ENCODE measurements around the gene DNAJC15. TPM values are rescaled to one million over a fixed set of nuclear protein-coding genes. Genes with fewer than 3 reads are reported as not detected.
"Not testable (repeated sequence)": the region's sequence is repeated elsewhere in the genome, so short reads cannot be mapped to it uniquely, and the experiment has no call there.

DNAJC15 gene
- total RNA-seq, 1 experiment from 2014 or later = 20.7 TPM

- no peak overlapping the region for H3K27ac ChIP-seq
- no peaks in the 10 kb centered on the region for H3K36me3 ChIP-seq
- H3K4me3 ChIP-seq = no peak overlapping the region
- DNase-seq (ENCODE audit: low read depth in 1 of 2, low spot score in 2 of 2) = no peak
- no peaks in the 10 kb centered on the region for H3K27me3 ChIP-seq (replicated peaks)
- H3K4me1 ChIP-seq (replicated peaks) = no peaks in the 10 kb centered on the region; the same call in 1 of the 2 replicates
- no peaks in the 10 kb centered on the region for H3K9me3 ChIP-seq (replicated peaks)
Observed at GRCh38 chr13:43016226-43016625, 7.2 kb upstream of the DNAJC15 start.

GRCh38 chr13:43019811-43020210, 3.6 kb upstream of the DNAJC15 start:
- Histone ChIP-seq H3K9me3 (replicated peaks) (peaks cover 3% of the 10 kb centered on the region; the same call in 1 of the 2 replicates), H3K27ac (no peak overlapping the region), H3K4me3 (no peak overlapping the region), H3K4me1 (replicated peaks) (peaks cover 17% of the 10 kb centered on the region), H3K36me3 (peaks cover 4% of the 10 kb centered on the region; the same call in 1 of the 2 replicates), H3K27me3 (replicated peaks) (no peaks in the 10 kb centered on the region)
- DNase-seq (ENCODE audit: low read depth in 1 of 2, low spot score in 2 of 2) = no peak

GRCh38 chr13:43020794-43021193, 2.6 kb upstream of the DNAJC15 start:
- Histone ChIP-seq H3K4me3 (no peak overlapping the region), H3K27me3 (replicated peaks) (no peaks in the 10 kb centered on the region), H3K36me3 (peaks cover 9% of the 10 kb centered on the region), H3K9me3 (replicated peaks) (peaks cover 3% of the 10 kb centered on the region; the same call in 1 of the 2 replicates), H3K4me1 (replicated peaks) (peaks cover 17% of the 10 kb centered on the region), H3K27ac (no peak overlapping the region)
- no peak for DNase-seq (ENCODE audit: low read depth in 1 of 2, low spot score in 2 of 2)

GRCh38 chr13:43021926-43022670, 1.3 kb upstream of the DNAJC15 start:
- H3K9me3 ChIP-seq (replicated peaks) = peaks cover 3% of the 10 kb centered on the region; the same call in 1 of the 2 replicates
- H3K4me1 ChIP-seq (replicated peaks) = peaks cover 17% of the 10 kb centered on the region
- H3K27ac ChIP-seq = no peak overlapping the region
- no peak overlapping the region for H3K4me3 ChIP-seq
- no peaks in the 10 kb centered on the region for H3K27me3 ChIP-seq (replicated peaks)
- DNase-seq (ENCODE audit: low read depth in 1 of 2, low spot score in 2 of 2) = peak in 1 of 2 experiments; percentile 23
- H3K36me3 ChIP-seq = peaks cover 9% of the 10 kb centered on the region

GRCh38 chr13:43022934-43023288, 475 bp upstream of the DNAJC15 start:
- peaks cover 15% of the 10 kb centered on the region for H3K36me3 ChIP-seq
- peak overlapping the region; percentile 65 for H3K4me3 ChIP-seq
- DNase-seq (ENCODE audit: low read depth in 1 of 2, low spot score in 2 of 2) = no peak
- H3K9me3 ChIP-seq (replicated peaks) = peaks cover 3% of the 10 kb centered on the region; the same call in 1 of the 2 replicates
- peak overlapping the region; percentile 87 for H3K27ac ChIP-seq
- H3K4me1 ChIP-seq (replicated peaks) = peaks cover 17% of the 10 kb centered on the region
- no peaks in the 10 kb centered on the region for H3K27me3 ChIP-seq (replicated peaks)

- peaks cover 3% of the 10 kb centered on the region; the same call in 1 of the 2 replicates for H3K9me3 ChIP-seq (replicated peaks)
Observed at GRCh38 chr13:43026262-43026661, 2.9 kb downstream of the DNAJC15 start.

GRCh38 chr13:43030548-43030947, 7.2 kb downstream of the DNAJC15 start:
- Histone ChIP-seq H3K4me3 (no peak overlapping the region), H3K9me3 (replicated peaks) (no peaks in the 10 kb centered on the region), H3K4me1 (replicated peaks) (no peaks in the 10 kb centered on the region), H3K27ac (no peak overlapping the region), H3K36me3 (peaks cover 36% of the 10 kb centered on the region), H3K27me3 (replicated peaks) (no peaks in the 10 kb centered on the region)
- DNase-seq (ENCODE audit: low read depth in 1 of 2, low spot score in 2 of 2) = no peak

More at GRCh38 chr13:43026262-43026661, 2.9 kb downstream of the DNAJC15 start:
- H3K4me1 ChIP-seq (replicated peaks) = peaks cover 17% of the 10 kb centered on the region
- no peak for DNase-seq (ENCODE audit: low read depth in 1 of 2, low spot score in 2 of 2)
- peaks cover 28% of the 10 kb centered on the region for H3K36me3 ChIP-seq
- H3K27ac ChIP-seq = no peak overlapping the region
- no peak overlapping the region for H3K4me3 ChIP-seq
- no peaks in the 10 kb centered on the region for H3K27me3 ChIP-seq (replicated peaks)

GRCh38 chr13:43031881-43032280, 8.5 kb downstream of the DNAJC15 start:
- no peaks in the 10 kb centered on the region for H3K4me1 ChIP-seq (replicated peaks)
- no peak overlapping the region for H3K27ac ChIP-seq
- H3K27me3 ChIP-seq (replicated peaks) = no peaks in the 10 kb centered on the region
- no peaks in the 10 kb centered on the region for H3K9me3 ChIP-seq (replicated peaks)
- no peak for DNase-seq (ENCODE audit: low read depth in 1 of 2, low spot score in 2 of 2)
- peaks cover 40% of the 10 kb centered on the region for H3K36me3 ChIP-seq
- no peak overlapping the region for H3K4me3 ChIP-seq

- no peak overlapping the region for H3K4me3 ChIP-seq
- H3K4me1 ChIP-seq (replicated peaks) = no peaks in the 10 kb centered on the region
- DNase-seq (ENCODE audit: low read depth in 1 of 2, low spot score in 2 of 2) = no peak
- no peak overlapping the region for H3K27ac ChIP-seq
- H3K36me3 ChIP-seq = peaks cover 33% of the 10 kb centered on the region
- H3K9me3 ChIP-seq (replicated peaks) = no peaks in the 10 kb centered on the region
- H3K27me3 ChIP-seq (replicated peaks) = no peaks in the 10 kb centered on the region
Observed at GRCh38 chr13:43033038-43033437, 9.7 kb downstream of the DNAJC15 start.

GRCh38 chr13:43036351-43037250, 13.2 kb downstream of the DNAJC15 start:
- H3K27ac ChIP-seq = no peak overlapping the region
- H3K4me3 ChIP-seq = no peak overlapping the region
- H3K9me3 ChIP-seq (replicated peaks) = no peaks in the 10 kb centered on the region
- peaks cover 8% of the 10 kb centered on the region for H3K4me1 ChIP-seq (replicated peaks)
- DNase-seq (ENCODE audit: low read depth in 1 of 2, low spot score in 2 of 2) = no peak
- no peaks in the 10 kb centered on the region for H3K27me3 ChIP-seq (replicated peaks)
- H3K36me3 ChIP-seq = peaks cover 23% of the 10 kb centered on the region

- DNase-seq (ENCODE audit: low read depth in 1 of 2, low spot score in 2 of 2) = no peak
- Histone ChIP-seq H3K4me1 (replicated peaks) (peaks cover 19% of the 10 kb centered on the region), H3K36me3 (peaks cover 11% of the 10 kb centered on the region), H3K27ac (no peak overlapping the region), H3K27me3 (replicated peaks) (no peaks in the 10 kb centered on the region), H3K9me3 (replicated peaks) (no peaks in the 10 kb centered on the region), H3K4me3 (no peak overlapping the region)
Observed at GRCh38 chr13:43039966-43040365, 16.6 kb downstream of the DNAJC15 start.

- peaks cover 11% of the 10 kb centered on the region for H3K36me3 ChIP-seq
- not testable (repeated sequence) for H3K9me3 ChIP-seq (replicated peaks); H3K27me3 ChIP-seq (replicated peaks); H3K4me3 ChIP-seq; DNase-seq (ENCODE audit: low read depth in 1 of 2, low spot score in 2 of 2); H3K27ac ChIP-seq
- H3K4me1 ChIP-seq (replicated peaks) = peaks cover 19% of the 10 kb centered on the region
Observed at GRCh38 chr13:43040581-43041368, 17.4 kb downstream of the DNAJC15 start.

- Histone ChIP-seq H3K9me3 (replicated peaks) (no peaks in the 10 kb centered on the region), H3K4me3 (no peak overlapping the region), H3K4me1 (replicated peaks) (peaks cover 19% of the 10 kb centered on the region), H3K36me3 (peaks cover 9% of the 10 kb centered on the region), H3K27me3 (replicated peaks) (no peaks in the 10 kb centered on the region), H3K27ac (no peak overlapping the region)
- no peak for DNase-seq (ENCODE audit: low read depth in 1 of 2, low spot score in 2 of 2)
Observed at GRCh38 chr13:43041369-43041921, 18.1 kb downstream of the DNAJC15 start.
